ENCODE measurements around the gene ADAM15.

ADAM15 gene

GRCh38 chr1:155092131-155092530 is 41.0 kb downstream of the ADAM15 start:
- DNase-seq = no peak

- no peak for DNase-seq
Observed at GRCh38 chr1:155092641-155093040, 41.5 kb downstream of the ADAM15 start.

- no peak for DNase-seq
Observed at GRCh38 chr1:155093911-155094621, 43.0 kb downstream of the ADAM15 start.

- no peak for DNase-seq
Observed at GRCh38 chr1:155094622-155094948, 43.5 kb downstream of the ADAM15 start.

- DNase-seq = no peak
Observed at GRCh38 chr1:155099331-155099730, 48.2 kb downstream of the ADAM15 start.

GRCh38 chr1:155103325-155103724 is 52.2 kb downstream of the ADAM15 start:
- no peak for DNase-seq

GRCh38 chr1:155104605-155105534 is 53.8 kb downstream of the ADAM15 start:
- no peak for DNase-seq

GRCh38 chr1:155105604-155106011 is 54.5 kb downstream of the ADAM15 start:
- DNase-seq = no peak

GRCh38 chr1:155106862-155107261 is 55.7 kb downstream of the ADAM15 start:
- no peak for DNase-seq

GRCh38 chr1:155107309-155108264 is 56.5 kb downstream of the ADAM15 start:
- no peak for DNase-seq

- no peak for DNase-seq
Observed at GRCh38 chr1:155108296-155108695, 57.2 kb downstream of the ADAM15 start.

- DNase-seq = no peak
Observed at GRCh38 chr1:155110381-155110780, 59.3 kb downstream of the ADAM15 start.

- DNase-seq = no peak
Observed at GRCh38 chr1:155110826-155111225, 59.7 kb downstream of the ADAM15 start.
